H1 (cell line): ENCODE measurements around the gene RIMS1. TPM values are rescaled to one million over a fixed set of nuclear protein-coding genes. Genes with fewer than 3 reads are reported as not detected.

Source experiments
- CTCF ChIA-PET: fragments of 300-600 bp; sonication (Branson Sonifier 250); formaldehyde crosslinking; loops from one replicate; lab custom pipeline; 2021; ENCODE audit not compliant: partially characterized antibody; lab: Charles Lee
- POLR2A ChIA-PET: fragments of 300-600 bp; sonication (Branson Sonifier 250); formaldehyde crosslinking; loops from one replicate; lab custom pipeline; 2021; ENCODE audit warnings: inconsistent platforms; ENCODE audit not compliant: partially characterized antibody; lab: Charles Lee
- DNase-seq, 2 experiments: peaks; one replicate each; pipeline versions ENCODE4 v3.0.0 to v3.0.0-alpha.2; 2010 to 2022; ENCODE audit warnings: low spot score in 2 of 2, low read depth in 1 of 2, mixed read lengths in 1 of 2
- FAIRE-seq: peaks from 2 replicates; lab custom pipeline; 2011; peaks lifted over from hg19 to GRCh38; lab: Jason Lieb, UNC
- H2AFZ ChIP-seq: 2 replicates; pipeline ENCODE4 v1.8.1; 2012; ENCODE audit warnings: low read length, inconsistent platforms
- H2AK5ac ChIP-seq: 2 replicates; pipeline ENCODE4 v1.6.1; 2013; ENCODE audit warnings: low read depth, low read length
- H2BK120ac ChIP-seq: replicated peaks from 2 replicates; pipeline ENCODE3; 2013; ENCODE audit warnings: low read depth, low read length, inconsistent platforms
- H2BK12ac ChIP-seq: 2 replicates; pipeline ENCODE4 v1.6.1; 2013; ENCODE audit warnings: low read depth, low read length
- H2BK15ac ChIP-seq: 2 replicates; pipeline ENCODE4 v1.6.1; 2013; ENCODE audit warnings: low read length
- H2BK20ac ChIP-seq: 2 replicates; pipeline ENCODE4 v1.6.1; 2013; ENCODE audit warnings: low read length
- H2BK5ac ChIP-seq: 2 replicates; pipeline ENCODE4 v1.6.1; 2013; ENCODE audit warnings: low read depth, low read length
- H3K14ac ChIP-seq: 2 replicates; pipeline ENCODE4 v1.6.1; 2013; ENCODE audit warnings: inconsistent platforms; ENCODE audit not compliant: insufficient read length
- H3K18ac ChIP-seq: 2 replicates; pipeline ENCODE4 v1.6.1; 2013; ENCODE audit warnings: low read length; ENCODE audit errors: extremely low read depth
- H3K23ac ChIP-seq: 2 replicates; pipeline ENCODE4 v1.6.1; 2013; ENCODE audit warnings: inconsistent platforms; ENCODE audit not compliant: insufficient read length
- H3K23me2 ChIP-seq: 2 replicates; pipeline ENCODE4 v1.6.1; 2013; ENCODE audit warnings: low read depth, low read length
- H3K27ac ChIP-seq: 2 replicates; pipeline ENCODE4 v1.6.1; 2011; ENCODE audit warnings: low read depth, low read length, inconsistent platforms
- H3K27me3 ChIP-seq, 4 experiments: replicated peaks in 1 of 4; 1 replicate in 1 of 4; 2 replicates in 3 of 4; pipeline versions ENCODE4 v1.6.1 to v1.8.1; 2011 to 2013; ENCODE audit warnings: low read length in 3 of 4, mild to moderate bottlenecking in 3 of 4, inconsistent platforms in 2 of 4, mixed read lengths in 2 of 4, moderate library complexity in 1 of 4; ENCODE audit not compliant: control insufficient read depth in 3 of 4, insufficient read depth in 3 of 4; ENCODE audit errors: extremely low read depth in 1 of 4
- H3K36me3 ChIP-seq, 4 experiments: 2 replicates each; pipeline versions ENCODE4 v1.6.1 to v1.8.1; 2011 to 2013; ENCODE audit warnings: mild to moderate bottlenecking in 4 of 4, low read length in 3 of 4, moderate library complexity in 2 of 4, control low read depth in 1 of 4, inconsistent platforms in 1 of 4; ENCODE audit not compliant: insufficient read depth in 4 of 4, control insufficient read depth in 2 of 4
- H3K4ac ChIP-seq: replicated peaks from 2 replicates; pipeline ENCODE3; 2013; ENCODE audit warnings: low read length, low read depth, mixed read lengths, inconsistent platforms; ENCODE audit not compliant: insufficient read length
- H3K4me1 ChIP-seq, 4 experiments: replicated peaks in 1 of 4; 1 replicate in 1 of 4; 2 replicates in 3 of 4; pipeline versions ENCODE4 v1.6.1 to v1.8.1; 2011 to 2013; ENCODE audit warnings: low read length in 3 of 4, inconsistent platforms in 2 of 4, mixed read lengths in 1 of 4; ENCODE audit not compliant: insufficient read depth in 4 of 4, control insufficient read depth in 3 of 4
- H3K4me2 ChIP-seq, 2 experiments: 2 replicates each; pipeline versions ENCODE4 v1.6.1 to v1.8.1; 2011 to 2013; ENCODE audit warnings: low read depth in 2 of 2, low read length in 2 of 2, control low read depth in 1 of 2, inconsistent platforms in 1 of 2, mild to moderate bottlenecking in 1 of 2; ENCODE audit not compliant: insufficient read depth in 1 of 2
- H3K4me3 ChIP-seq, 4 experiments: fragments of 200-600, 300-600 bp in 1 of 4; sonication (generic), shearing (Covaris generic), sonication (Bioruptor Twin) in 1 of 4; 2 replicates each; pipeline versions ENCODE4 v1.5.1 to v1.8.1; 2011 to 2016; ENCODE audit warnings: low read length in 4 of 4, low read depth in 3 of 4, control low read depth in 2 of 4, inconsistent platforms in 2 of 4, mild to moderate bottlenecking in 2 of 4, mixed read lengths in 1 of 4, moderate library complexity in 1 of 4; ENCODE audit not compliant: insufficient read depth in 2 of 4; ENCODE audit errors: extremely low read depth in 1 of 4
- H3K56ac ChIP-seq: replicated peaks from 2 replicates; pipeline ENCODE3; 2013; ENCODE audit warnings: low read depth, mild to moderate bottlenecking, mixed read lengths, low read length, inconsistent platforms; ENCODE audit not compliant: insufficient read length
- H3K79me1 ChIP-seq: 2 replicates; pipeline ENCODE4 v1.6.1; 2013; ENCODE audit warnings: low read depth, low read length, control low read depth
- H3K79me2 ChIP-seq, 2 experiments: 2 replicates each; pipeline versions ENCODE4 v1.6.1 to v1.8.1; 2012 to 2013; ENCODE audit warnings: low read length in 2 of 2, mild to moderate bottlenecking in 2 of 2, inconsistent platforms in 1 of 2; ENCODE audit not compliant: insufficient read depth in 2 of 2, control insufficient read depth in 1 of 2
- H3K9ac ChIP-seq, 4 experiments: replicated peaks in 1 of 4; 1 replicate in 1 of 4; 2 replicates in 3 of 4; pipeline versions ENCODE4 v1.6.1 to v1.8.1; 2011 to 2013; ENCODE audit warnings: low read depth in 3 of 4, low read length in 3 of 4, control low read depth in 2 of 4, mild to moderate bottlenecking in 2 of 4, moderate library complexity in 2 of 4, inconsistent platforms in 1 of 4; ENCODE audit errors: extremely low read depth in 1 of 4
- H3K9me3 ChIP-seq, 2 experiments: 2 replicates each; pipeline versions ENCODE4 v1.6.1 to v1.8.1; 2012 to 2013; ENCODE audit warnings: mild to moderate bottlenecking in 2 of 2, moderate library complexity in 2 of 2, control low read depth in 1 of 2, inconsistent platforms in 1 of 2, low read depth in 1 of 2, low read length in 1 of 2, mixed read lengths in 1 of 2; ENCODE audit not compliant: insufficient read depth in 2 of 2
- H4K20me1 ChIP-seq, 2 experiments: replicated peaks in 1 of 2; 2 replicates each; pipeline versions ENCODE3 to v1.8.1; 2011 to 2013; ENCODE audit warnings: inconsistent platforms in 2 of 2, low read length in 2 of 2, mild to moderate bottlenecking in 1 of 2; ENCODE audit not compliant: insufficient read depth in 2 of 2, control insufficient read depth in 1 of 2
- H4K5ac ChIP-seq: 2 replicates; pipeline ENCODE4 v1.6.1; 2013; ENCODE audit warnings: low read length, low read depth, mixed read lengths, inconsistent platforms; ENCODE audit not compliant: insufficient read length
- H4K8ac ChIP-seq: 2 replicates; pipeline ENCODE4 v1.8.0; 2013; ENCODE audit warnings: mild to moderate bottlenecking, moderate library complexity, low read length, inconsistent platforms; ENCODE audit not compliant: insufficient read depth; ENCODE audit errors: extremely low read depth
- H4K91ac ChIP-seq: replicated peaks from 2 replicates; pipeline ENCODE3; 2013; ENCODE audit warnings: low read length, mixed read lengths, inconsistent platforms; ENCODE audit not compliant: insufficient read length
- CHD2 ChIP-seq: IDR thresholded peaks from 2 replicates; pipeline ENCODE4 v1.6.1; 2012; ENCODE audit warnings: low read length, improper control_type of control experiment
- EP300 ChIP-seq, 2 experiments: IDR thresholded peaks; 1 replicate in 1 of 2; 2 replicates in 1 of 2; pipeline ENCODE4 v1.6.1; 2011 to 2012; ENCODE audit warnings: low read depth in 2 of 2, low read length in 2 of 2, mild to moderate bottlenecking in 2 of 2, borderline replicate concordance in 1 of 2, inconsistent platforms in 1 of 2, moderate library complexity in 1 of 2
- FOSL1 ChIP-seq: IDR thresholded peaks from 2 replicates; pipeline ENCODE4 v1.6.1; 2011; ENCODE audit warnings: mild to moderate bottlenecking, low read depth, low read length, moderate library complexity; ENCODE audit not compliant: insufficient read depth
- GABPA ChIP-seq: IDR thresholded peaks from 2 replicates; pipeline ENCODE4 v1.6.1; 2011; ENCODE audit warnings: mild to moderate bottlenecking, low read length, moderate library complexity, borderline replicate concordance; ENCODE audit not compliant: insufficient read depth
- HDAC6 ChIP-seq: IDR thresholded peaks from one replicate; pipeline ENCODE4 v1.7.1; 2012; ENCODE audit warnings: low read depth, mild to moderate bottlenecking, inconsistent platforms, low read length, moderate library complexity
- KDM4A ChIP-seq: IDR thresholded peaks from one replicate; pipeline ENCODE4 v1.7.1; 2012; ENCODE audit warnings: low read depth, mild to moderate bottlenecking, moderate library complexity, low read length, inconsistent platforms; ENCODE audit not compliant: severe bottlenecking
- RXRA ChIP-seq: IDR thresholded peaks from 2 replicates; pipeline ENCODE4 v1.6.1; 2011; ENCODE audit warnings: low read depth, mild to moderate bottlenecking, low read length, moderate library complexity; ENCODE audit not compliant: insufficient read depth
- SUZ12 ChIP-seq: fragments of 200-600 bp; sonication (generic); IDR thresholded peaks from 2 replicates; pipeline ENCODE4 v1.6.1; 2012; ENCODE audit warnings: mild to moderate bottlenecking, inconsistent platforms, low read length, moderate library complexity, mixed read lengths
- TBP ChIP-seq: IDR thresholded peaks from 2 replicates; pipeline ENCODE4 v1.6.1; 2011; ENCODE audit warnings: low read depth, low read length, improper control_type of control experiment
- TCF12 ChIP-seq: IDR thresholded peaks from 2 replicates; pipeline ENCODE4 v1.6.1; 2011; ENCODE audit warnings: low read depth, mild to moderate bottlenecking, low read length
- WGBS, 2 experiments: shearing (Covaris generic) in 1 of 2; methylation state at CpG; one replicate each; pipeline versions ENCODE4 v1.1.6 to v1.1.7; 2013 to 2015; ENCODE audit warnings: low lambda C conversion rate in 2 of 2, mixed read lengths in 2 of 2, inconsistent platforms in 1 of 2, low coverage in 1 of 2, missing lambda C conversion rate in 1 of 2; ENCODE audit not compliant: insufficient replicate concordance in 2 of 2, insufficient coverage in 1 of 2, insufficient read length in 1 of 2; ENCODE audit errors: extremely low coverage in 1 of 2, missing lambda C conversion rate in 1 of 2; 5-methylcytosine and 5-hydroxymethylcytosine counted together
- polyA plus RNA-seq, 7 experiments: library from polyadenylated mRNA; depleted of rRNA in 3 of 7; stranded (reverse) in 5 of 7; unstranded in 2 of 7; fragments of >200 nt in 5 of 7; fragments of 200-250 nt in 2 of 7; gene quantifications; 1 replicate in 5 of 7; 2 replicates in 1 of 7; 4 replicates in 1 of 7; pipeline versions ENCODE4 v1.2.1 to v1.2.3, GENCODE V29; 2011 to 2013; ENCODE audit warnings: missing spikeins in 2 of 7, mixed read lengths in 2 of 7
- total RNA-seq: library from RNA; stranded (reverse); fragmentation: NEBNext Ultra II Directional; extraction: Animal tissue kit (Norgen Biotek cat#: 25700); gene quantifications from 2 replicates; pipeline ENCODE4 v1.2.1, GENCODE V29; 2021

RIMS1 gene
- total and polyA plus RNA-seq, 2 of the 8 experiments (the other 6 are each of a cell fraction or from before 2014, with no cell fraction given) = 0.63 to 2.3 TPM

DNA sequence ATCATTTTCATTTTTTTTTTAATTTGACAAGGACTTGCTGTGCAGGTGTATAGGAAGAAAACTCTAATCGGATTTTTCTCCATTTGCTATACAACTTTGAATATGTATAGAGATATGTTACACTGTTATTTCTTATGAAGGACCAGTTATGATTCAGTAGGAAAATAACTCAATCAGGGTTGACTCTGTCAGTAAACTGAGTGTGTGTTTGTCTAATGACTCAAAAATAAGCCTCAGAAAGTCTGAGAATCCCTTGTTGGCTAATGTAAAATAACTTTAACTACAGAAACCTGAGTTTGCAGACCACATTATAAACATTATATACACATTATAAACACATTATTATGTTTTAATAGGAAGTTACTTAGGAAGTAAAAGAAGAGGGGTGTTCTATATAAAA lies 352.6 kb downstream of the RIMS1 start:
- H3K23me2 ChIP-seq = no peaks in the 10 kb centered on the region

More for the DNA sequence above, 352.6 kb downstream of the RIMS1 start:
- no peak overlapping the region for H2BK120ac ChIP-seq
- H2AFZ ChIP-seq = no peak overlapping the region
- H4K20me1 ChIP-seq = no peaks in the 10 kb centered on the region
- H2AK5ac ChIP-seq = no peak overlapping the region
- no peak overlapping the region for H3K4me2 ChIP-seq
- H2BK12ac ChIP-seq = no peak overlapping the region
- no peaks in the 10 kb centered on the region for H3K79me2 ChIP-seq
- no peak overlapping the region for H4K8ac ChIP-seq
- no peak overlapping the region for H3K18ac ChIP-seq
- H3K4me3 ChIP-seq = no peak overlapping the region
- no peak overlapping the region for H3K56ac ChIP-seq
- ChIA-PET CTCF (no interaction called here), POLR2A (no interaction called here)
- no peak overlapping the region for H2BK20ac ChIP-seq
- no peak for DNase-seq
- H3K4ac ChIP-seq = no peak overlapping the region
- H3K27me3 ChIP-seq = no peaks in the 10 kb centered on the region
- no peak overlapping the region for H4K91ac ChIP-seq
- FAIRE-seq = no peak
- no peaks in the 10 kb centered on the region for H3K9me3 ChIP-seq
- H3K27ac ChIP-seq = no peak overlapping the region
- peaks cover 0 to 2% (median 0%) of the 10 kb centered on the region in 4 experiments; a peak in 1 of 7 replicates for H3K4me1 ChIP-seq
- H4K5ac ChIP-seq = no peak overlapping the region
- no peak overlapping the region for H2BK15ac ChIP-seq
- no peak overlapping the region for H2BK5ac ChIP-seq
- H3K79me1 ChIP-seq = no peaks in the 10 kb centered on the region
- H3K14ac ChIP-seq = no peak overlapping the region
- H3K9ac ChIP-seq = no peak overlapping the region
- no peak overlapping the region for H3K23ac ChIP-seq
- 90% methylated on average over 1 of the region's 1 CpG; no CpG with 5 or more reads in 1 of the 2 experiments for WGBS, 2 experiments
- no peaks in the 10 kb centered on the region for H3K36me3 ChIP-seq
- TF ChIP-seq EP300 (IDR thresholded peaks at IDR 0.05; ENCODE audit: borderline replicate concordance in 1 of 2, low read depth in 2 of 2, low read length in 2 of 2) = no peak
- no peak for TF ChIP-seq SUZ12
- no peak for TF ChIP-seq RXRA
- no peak for TF ChIP-seq KDM4A
- TF ChIP-seq TCF12 = no peak
- TF ChIP-seq CHD2 = no peak
- TF ChIP-seq TBP = no peak
- TF ChIP-seq HDAC6 = no peak
- TF ChIP-seq FOSL1 = no peak
- TF ChIP-seq GABPA = no peak
